ENCODE data around the gene ITSN1.

DNA sequence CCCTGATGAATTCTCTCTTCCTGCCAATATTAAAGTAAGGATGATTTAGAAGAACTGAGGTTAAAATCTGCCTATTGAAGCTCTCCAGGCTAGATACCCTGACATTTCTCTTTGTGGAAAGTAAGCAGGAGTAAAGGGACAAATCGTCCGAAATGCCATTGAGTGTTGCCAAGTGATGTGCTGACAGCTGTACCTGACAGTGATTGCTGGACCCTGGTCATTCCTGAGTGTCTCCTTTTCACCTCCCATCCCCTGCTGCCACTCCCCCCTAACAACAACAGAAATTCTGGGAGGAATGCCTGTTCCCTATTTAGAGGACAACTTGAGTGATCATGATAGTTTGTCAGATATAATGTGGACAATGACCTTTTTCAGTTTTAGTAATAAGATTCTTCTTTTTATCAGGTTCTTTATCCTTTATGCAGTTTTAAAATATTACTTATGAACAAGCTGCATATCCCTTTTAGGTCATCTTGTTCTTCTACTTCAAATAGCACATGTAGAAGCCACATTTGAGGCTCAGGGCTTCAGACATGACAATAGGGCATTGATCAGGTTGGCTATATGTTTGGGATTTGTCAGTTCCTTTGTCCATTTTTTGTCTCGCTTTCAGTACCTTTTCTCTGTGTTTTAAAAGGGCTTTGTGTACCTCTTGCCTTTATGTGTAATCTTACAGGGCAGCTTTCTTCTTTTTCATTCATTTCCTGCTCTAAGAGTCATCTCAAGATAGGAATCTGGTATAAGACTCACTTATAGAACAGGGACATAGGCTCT is 56.0 kb downstream of the ITSN1 start:
- TF ChIP-seq CTCF (IDR thresholded peaks at IDR 0.05) (no peak), ZFX (IDR thresholded peaks at IDR 0.05; ENCODE audit: borderline replicate concordance) (no peak)
